ENCODE measurements around the gene PHC3.

PHC3 gene

DNA sequence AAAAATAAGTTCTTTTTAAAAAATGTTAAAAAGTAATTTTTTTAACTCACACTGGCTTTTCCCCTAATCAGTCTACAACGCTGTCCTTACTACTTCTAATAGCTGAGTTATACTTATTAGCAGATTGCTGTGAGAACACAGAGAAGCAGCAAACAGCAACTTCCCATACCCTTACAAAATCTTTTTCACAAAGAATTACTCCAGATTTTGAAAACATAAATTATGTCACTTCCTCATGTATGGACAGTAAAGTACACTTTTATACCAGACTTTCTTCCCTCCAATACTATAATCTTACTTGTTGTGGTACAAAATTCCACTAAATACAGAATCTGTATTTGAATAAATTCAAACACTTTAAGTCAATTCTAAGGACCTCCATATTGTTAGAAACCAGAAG lies 2.1 kb downstream of the PHC3 start:
- H3K27ac ChIP-seq, result no peak overlapping the region
- TF ChIP-seq, protein P1, sequence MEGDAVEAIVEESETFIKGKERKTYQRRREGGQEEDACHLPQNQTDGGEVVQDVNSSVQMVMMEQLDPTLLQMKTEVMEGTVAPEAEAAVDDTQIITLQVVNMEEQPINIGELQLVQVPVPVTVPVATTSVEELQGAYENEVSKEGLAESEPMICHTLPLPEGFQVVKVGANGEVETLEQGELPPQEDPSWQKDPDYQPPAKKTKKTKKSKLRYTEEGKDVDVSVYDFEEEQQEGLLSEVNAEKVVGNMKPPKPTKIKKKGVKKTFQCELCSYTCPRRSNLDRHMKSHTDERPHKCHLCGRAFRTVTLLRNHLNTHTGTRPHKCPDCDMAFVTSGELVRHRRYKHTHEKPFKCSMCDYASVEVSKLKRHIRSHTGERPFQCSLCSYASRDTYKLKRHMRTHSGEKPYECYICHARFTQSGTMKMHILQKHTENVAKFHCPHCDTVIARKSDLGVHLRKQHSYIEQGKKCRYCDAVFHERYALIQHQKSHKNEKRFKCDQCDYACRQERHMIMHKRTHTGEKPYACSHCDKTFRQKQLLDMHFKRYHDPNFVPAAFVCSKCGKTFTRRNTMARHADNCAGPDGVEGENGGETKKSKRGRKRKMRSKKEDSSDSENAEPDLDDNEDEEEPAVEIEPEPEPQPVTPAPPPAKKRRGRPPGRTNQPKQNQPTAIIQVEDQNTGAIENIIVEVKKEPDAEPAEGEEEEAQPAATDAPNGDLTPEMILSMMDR (IDR thresholded peaks at IDR 0.05; ENCODE audit: low read depth, low read length), result no peak
- H3K27me3 ChIP-seq (ENCODE audit: insufficient read depth, low read depth, severe bottlenecking), result no peaks in the 10 kb centered on the region
- no peak for DNase-seq
- H3K4me3 ChIP-seq (ENCODE audit: low read depth, low read length), result no peak overlapping the region
- no peaks in the 10 kb centered on the region for H3K9me3 ChIP-seq (ENCODE audit: severe bottlenecking)
- H3K36me3 ChIP-seq, result peaks cover 40% of the 10 kb centered on the region

DNA sequence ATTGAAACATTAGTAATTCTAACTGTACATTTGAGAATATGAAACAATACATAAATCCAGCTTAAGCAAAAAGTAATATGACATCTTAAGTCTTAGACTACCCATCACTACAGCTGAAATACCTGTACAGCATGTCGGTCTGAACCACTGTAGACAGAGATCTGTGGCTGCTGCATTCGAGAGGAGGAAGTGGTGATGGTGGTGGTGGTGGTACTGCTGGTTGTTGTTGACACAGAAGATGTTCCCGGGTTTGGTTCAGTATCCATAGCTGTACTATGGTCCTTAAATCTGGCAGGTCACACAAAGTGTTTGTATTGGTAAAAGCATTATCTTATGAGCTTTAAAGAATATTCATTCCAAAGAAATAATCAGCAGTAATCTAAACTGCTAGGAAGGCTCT lies 2.9 kb downstream of the PHC3 start:
- TF ChIP-seq, protein P1 (IDR thresholded peaks at IDR 0.05; ENCODE audit: low read depth, low read length), result no peak
- Histone ChIP-seq H3K27me3 (ENCODE audit: insufficient read depth, low read depth, severe bottlenecking) (no peaks in the 10 kb centered on the region), H3K27ac (no peak overlapping the region), H3K9me3 (ENCODE audit: severe bottlenecking) (no peaks in the 10 kb centered on the region), H3K36me3 (peaks cover 46% of the 10 kb centered on the region), H3K4me3 (ENCODE audit: low read depth, low read length) (no peak overlapping the region)
- no peak for DNase-seq

DNA sequence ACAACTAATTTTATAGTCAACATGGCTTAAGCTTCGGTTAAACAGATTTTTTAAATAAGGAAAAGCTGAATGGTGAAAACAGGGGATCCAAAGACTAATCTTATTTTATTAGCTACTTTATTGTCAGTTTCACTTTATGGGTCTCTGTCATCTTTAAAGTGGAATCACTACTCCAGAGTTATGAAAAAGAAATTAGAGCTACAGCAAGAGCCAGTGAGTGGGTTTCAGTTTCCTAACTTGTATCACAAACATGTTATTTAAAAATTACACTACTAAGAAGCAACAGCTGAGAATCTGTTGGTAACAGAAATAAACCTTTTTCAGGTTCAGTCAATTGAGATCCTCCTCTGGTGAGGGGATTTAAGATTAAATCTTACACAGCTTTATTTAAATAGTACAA lies 10.0 kb downstream of the PHC3 start:
- Histone ChIP-seq H3K4me3 (ENCODE audit: low read depth, low read length) (no peak overlapping the region), H3K27me3 (ENCODE audit: insufficient read depth, low read depth, severe bottlenecking) (no peaks in the 10 kb centered on the region), H3K36me3 (peaks cover 69% of the 10 kb centered on the region), H3K9me3 (ENCODE audit: severe bottlenecking) (no peaks in the 10 kb centered on the region), H3K27ac (no peak overlapping the region)
- DNase-seq, result no peak
- TF ChIP-seq, protein P1 (IDR thresholded peaks at IDR 0.05; ENCODE audit: low read depth, low read length), result no peak

DNA sequence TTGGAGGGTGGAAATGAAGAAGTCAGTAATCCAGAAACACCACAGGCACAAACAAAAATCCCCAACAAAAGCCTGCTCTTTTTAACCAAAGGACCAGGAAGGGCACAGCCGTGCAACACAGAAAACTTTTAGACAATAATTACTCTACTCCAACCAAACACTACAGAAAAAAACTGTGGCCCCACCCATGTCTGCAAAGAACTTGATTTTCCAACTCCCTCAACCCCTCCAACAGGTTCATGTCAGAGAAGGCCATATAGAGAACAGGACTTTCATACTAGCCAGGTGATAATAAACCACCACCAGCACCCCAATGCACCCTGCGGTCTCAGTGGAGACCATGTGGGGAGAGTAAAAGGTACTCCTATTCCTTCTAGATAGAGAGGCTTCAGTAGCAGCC lies 16.8 kb downstream of the PHC3 start:
- TF ChIP-seq, protein P1 (IDR thresholded peaks at IDR 0.05; ENCODE audit: low read depth, low read length), result no peak
- no peaks in the 10 kb centered on the region for H3K27me3 ChIP-seq (ENCODE audit: insufficient read depth, low read depth, severe bottlenecking)
- no peak overlapping the region for H3K27ac ChIP-seq
- H3K36me3 ChIP-seq, result peaks cover 45% of the 10 kb centered on the region
- no peaks in the 10 kb centered on the region for H3K9me3 ChIP-seq (ENCODE audit: severe bottlenecking)
- DNase-seq, result no peak
- H3K4me3 ChIP-seq (ENCODE audit: low read depth, low read length), result no peak overlapping the region

DNA sequence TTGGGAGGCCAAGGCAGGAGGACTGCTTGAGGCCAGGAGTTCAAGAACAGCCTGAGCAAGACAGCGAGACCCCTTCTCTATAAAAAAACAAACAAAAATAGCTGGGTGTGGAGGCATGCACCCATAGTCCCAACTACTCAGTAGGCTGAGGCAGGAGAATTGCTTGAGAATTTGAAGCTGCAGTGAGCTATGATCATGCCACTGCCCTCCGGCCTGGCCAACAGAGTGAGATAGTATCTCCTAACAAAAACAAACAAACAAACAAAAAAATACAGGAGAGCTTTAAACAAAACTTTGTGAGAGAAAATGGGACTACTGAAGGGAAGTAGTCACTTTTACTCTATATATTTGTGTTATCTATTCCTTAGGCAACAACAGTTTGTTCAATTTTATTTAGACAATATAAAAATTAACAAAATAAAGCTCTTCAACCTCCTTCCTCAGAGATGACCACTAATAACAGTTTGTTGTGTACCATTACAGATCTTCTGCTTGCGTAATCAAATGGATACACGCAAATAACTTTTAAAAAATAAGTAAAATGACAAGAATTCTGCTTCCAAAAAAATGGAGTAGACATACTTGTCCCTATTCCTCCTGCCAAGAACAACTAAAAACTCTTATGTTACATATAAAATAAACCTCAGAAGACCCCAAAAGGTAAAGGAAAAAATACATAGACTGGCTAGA lies 17.4 kb downstream of the PHC3 start:
- H3K27ac ChIP-seq, result no peak overlapping the region
- no peaks in the 10 kb centered on the region for H3K9me3 ChIP-seq (ENCODE audit: severe bottlenecking)
- TF ChIP-seq, protein P1 (IDR thresholded peaks at IDR 0.05; ENCODE audit: low read depth, low read length), result no peak
- H3K27me3 ChIP-seq (ENCODE audit: insufficient read depth, low read depth, severe bottlenecking), result no peaks in the 10 kb centered on the region
- no peak for DNase-seq
- peaks cover 43% of the 10 kb centered on the region for H3K36me3 ChIP-seq
- H3K4me3 ChIP-seq (ENCODE audit: low read depth, low read length), result no peak overlapping the region

DNA sequence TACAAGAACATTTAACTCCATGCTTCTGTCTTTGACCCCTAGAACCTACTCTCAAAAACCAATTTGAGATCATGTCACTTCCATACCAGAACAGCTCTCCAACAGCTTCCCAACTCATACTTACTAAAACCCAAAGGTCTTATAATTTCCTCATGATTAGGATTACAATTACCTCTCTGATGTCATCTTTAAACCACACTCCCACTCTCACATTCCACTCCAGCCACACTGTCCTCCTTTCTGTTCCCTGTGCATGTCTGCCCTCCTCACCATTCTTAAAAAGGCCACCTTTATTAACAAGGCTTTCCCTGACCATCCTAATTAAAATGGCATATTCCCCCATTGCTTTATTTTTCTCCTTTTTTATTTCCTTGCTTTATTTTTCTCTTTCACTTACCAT lies 18.9 kb downstream of the PHC3 start:
- no peaks in the 10 kb centered on the region for H3K9me3 ChIP-seq (ENCODE audit: severe bottlenecking)
- no peaks in the 10 kb centered on the region for H3K27me3 ChIP-seq (ENCODE audit: insufficient read depth, low read depth, severe bottlenecking)
- no peak overlapping the region for H3K27ac ChIP-seq
- no peak for DNase-seq
- TF ChIP-seq, protein P1 (IDR thresholded peaks at IDR 0.05; ENCODE audit: low read depth, low read length), result no peak
- H3K36me3 ChIP-seq, result peaks cover 32% of the 10 kb centered on the region
- H3K4me3 ChIP-seq (ENCODE audit: low read depth, low read length), result no peak overlapping the region

Measured in WERI-Rb-1 (cell line).